GM12872 (cell line): ENCODE measurements around the gene RNF169.

Source experiments
- CTCF ChIP-seq: IDR thresholded peaks from 3 replicates; pipeline ENCODE4 v1.5.1; 2011; ENCODE audit warnings: low read depth, mild to moderate bottlenecking, low read length, moderate library complexity; ENCODE audit not compliant: insufficient read depth

Gene RNF169

GRCh38 chr11:74744277-74744676 is 4.4 kb upstream of the RNF169 start:
- no peak for TF ChIP-seq CTCF

- no peak for TF ChIP-seq CTCF
Observed at GRCh38 chr11:74746868-74747267, 1.8 kb upstream of the RNF169 start.

- no peak for TF ChIP-seq CTCF
Observed at GRCh38 chr11:74749127-74749964, 697 bp downstream of the RNF169 start.

GRCh38 chr11:74749965-74750296 is 1.3 kb downstream of the RNF169 start:
- TF ChIP-seq CTCF, result no peak

GRCh38 chr11:74751303-74751702 is 2.7 kb downstream of the RNF169 start:
- TF ChIP-seq CTCF, result no peak

- TF ChIP-seq CTCF, result no peak
Observed at GRCh38 chr11:74754507-74755252, 6.0 kb downstream of the RNF169 start.

GRCh38 chr11:74755395-74755995 is 6.8 kb downstream of the RNF169 start:
- TF ChIP-seq CTCF, result no peak
